Kidney (tissue), 22 donors: ENCODE results near the gene PAX7. TPM values are rescaled to one million over a fixed set of nuclear protein-coding genes. Genes with fewer than 3 reads are reported as not detected.
A peak's percentile ranks its signal among the peaks of the same experiment; 100 is the strongest.

Experiments
- DNase-seq, 5 donors: peaks; one replicate each; pipeline ENCODE4 v3.0.0-alpha.2; 2013 to 2020
- FAIRE-seq: peaks from 2 replicates; lab custom pipeline; 2012; peaks lifted over from hg19 to GRCh38; lab: Jason Lieb, UNC
- H3K27ac ChIP-seq, 2 donors: one replicate each; pipeline ENCODE4 v1.7.0; 2013; ENCODE audit warnings: low read depth in 2 of 2, low read length in 2 of 2, inconsistent platforms in 1 of 2
- H3K27me3 ChIP-seq: one replicate; pipeline ENCODE4 v1.7.1; 2013; ENCODE audit warnings: low read length, inconsistent platforms; ENCODE audit not compliant: control insufficient read depth, insufficient read depth
- H3K36me3 ChIP-seq, 3 donors: one replicate each; pipeline versions ENCODE4 v1.7.0 to v1.7.1; 2013; ENCODE audit warnings: low read length in 3 of 3, control low read depth in 1 of 3, inconsistent platforms in 1 of 3; ENCODE audit not compliant: insufficient read depth in 3 of 3, control insufficient read depth in 2 of 3
- H3K4me1 ChIP-seq, 3 donors: one replicate each; pipeline versions ENCODE4 v1.7.0 to v1.7.1; 2013; ENCODE audit warnings: low read length in 3 of 3, inconsistent platforms in 1 of 3, low read depth in 1 of 3; ENCODE audit not compliant: control insufficient read depth in 2 of 3, insufficient read depth in 2 of 3
- H3K4me3 ChIP-seq, 3 donors: one replicate each; pipeline versions ENCODE4 v1.7.0 to v1.8.1; 2013; ENCODE audit warnings: low read length in 3 of 3, control low read depth in 1 of 3, inconsistent platforms in 1 of 3
- H3K9ac ChIP-seq, 3 donors: one replicate each; pipeline versions ENCODE4 v1.7.0 to v1.7.1; 2013; ENCODE audit warnings: low read length in 3 of 3, control low read depth in 1 of 3, inconsistent platforms in 1 of 3
- H3K9me3 ChIP-seq, 3 donors: one replicate each; pipeline versions ENCODE4 v1.7.0 to v1.7.1; 2013; ENCODE audit warnings: low read length in 3 of 3, control low read depth in 1 of 3, inconsistent platforms in 1 of 3; ENCODE audit not compliant: control insufficient read depth in 2 of 3, insufficient read depth in 1 of 3
- intact Hi-C: fragments of 100-400 bp; cut with DNase I; formaldehyde crosslinking; loops from one replicate; pipeline ENCODE4 v1.11.1; 2022
- long read RNA-seq, 10 donors: library from polyadenylated mRNA in 1 of 10; unstranded in 1 of 10; transcript quantifications; one replicate each; pipeline ENCODE4 v2.0.0 and lab custom pipeline, GENCODE V29; 2021 to 2026
- polyA plus RNA-seq: library from polyadenylated mRNA; stranded (reverse); fragments of 350-450 nt; fragmentation: Illumina TruSeq; extraction: RNeasy Lipid Tissue Mini Kit (QIAGEN cat#74804); gene quantifications from one replicate; pipeline ENCODE4 v1.2.3, GENCODE V29; 2014; ENCODE audit warnings: low read depth, low replicate concordance; ENCODE audit not compliant: insufficient read depth
- total RNA-seq: library from RNA; stranded (reverse); fragmentation: NEBNext Ultra II Directional; extraction: Animal tissue kit (Norgen Biotek cat#: 25700); gene quantifications from one replicate; pipeline ENCODE4 v1.2.1, GENCODE V29; 2021
- TF ChIP-seq, protein P1 (sequence below): IDR thresholded peaks from 3 replicates; pipeline ENCODE4 v1.5.1; 2012; ENCODE audit warnings: mild to moderate bottlenecking, moderate library complexity, borderline replicate concordance; ENCODE audit not compliant: insufficient read depth; ENCODE audit errors: extremely low read depth
- donor health status: control.
- donor health status: control.
- donor health status: control.
- donor health status: control.
- donor health status: control.
- donor health status: DM: yes; HTN: yes; CAD: no.
- donor health status: Normal renal cell carcinoma (clear cell type).

The PAX7 gene
- total RNA-seq = not detected
- polyA plus RNA-seq = not detected
- long read RNA-seq, donor 1 = 0 reads
- long read RNA-seq, donor 2 = 0 reads
- long read RNA-seq, donor 3 = 0 reads
- long read RNA-seq, donor 4 = 0 reads
- long read RNA-seq, donor 5 = 0 reads
- long read RNA-seq, donor 6 = 0 reads
- long read RNA-seq, donor 7 = 0 reads
- long read RNA-seq, donor 8 = 0 reads
- long read RNA-seq, donor 9 = 0 reads
- long read RNA-seq, donor 10 = 0 reads

DNA sequence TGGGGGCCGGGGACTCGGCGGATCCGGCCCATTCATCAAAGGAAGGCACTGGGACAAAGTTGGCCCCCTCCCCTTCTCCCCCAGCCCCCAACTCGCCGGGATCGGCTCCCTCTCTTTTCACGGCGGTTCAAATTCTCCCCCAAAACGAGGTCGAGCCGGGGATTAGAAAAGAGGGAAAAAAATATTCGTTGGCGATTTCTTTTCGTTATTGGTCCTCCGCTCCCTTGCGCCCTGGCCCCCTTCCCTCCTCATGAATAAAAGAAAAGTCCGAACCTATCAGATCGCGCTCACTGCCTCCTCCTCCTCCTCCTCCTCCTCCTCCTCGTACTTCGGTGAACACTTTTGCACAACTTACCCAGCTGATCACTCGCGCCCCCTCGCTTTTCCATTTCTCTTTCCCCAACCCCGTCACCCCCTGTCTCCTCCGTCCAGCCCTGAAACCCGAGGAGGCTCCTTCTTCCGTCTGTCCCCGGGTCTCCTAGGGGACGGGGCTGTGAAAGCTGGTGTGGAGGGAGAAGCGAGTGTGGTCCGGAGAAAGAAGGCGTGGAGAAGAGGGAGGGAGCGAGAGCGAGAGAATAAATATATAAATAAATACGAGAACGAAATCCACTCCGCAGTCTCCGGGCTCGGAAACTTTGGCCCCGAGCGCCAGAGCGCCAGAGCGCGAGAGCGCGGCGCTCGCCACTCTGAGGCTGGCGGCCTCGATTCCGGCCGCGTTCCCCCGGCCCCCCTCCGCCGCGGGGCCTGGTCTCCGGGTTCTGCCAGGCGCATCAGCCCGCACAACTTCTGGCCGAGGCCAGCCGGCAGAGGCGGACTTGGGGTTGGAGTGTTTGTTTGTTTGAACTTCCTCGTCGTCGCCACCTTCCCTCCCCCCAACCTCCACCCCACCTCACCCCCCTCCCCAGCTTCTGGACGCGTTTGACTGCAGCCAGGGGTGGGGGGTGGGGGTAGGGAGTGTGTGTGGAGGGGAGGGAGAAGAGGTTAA is at the start of gene PAX7:
Gene PAX7 (plus strand): TSS at position 336 of the 985 bp plus-strand sequence. CDS start 758 bp downstream, outside the sequence.
- Histone ChIP-seq H3K9me3 (no peaks in the 10 kb centered on the region), H3K27ac (no peak within 1 kb of the TSS), H3K9ac (no peak within 1 kb of the TSS), H3K4me1 (no peaks in the 10 kb centered on the region), H3K36me3 (no peaks in the 10 kb centered on the region), H3K27me3 (peaks cover 69% of the 10 kb centered on the region), H3K4me3 (no peak within 1 kb of the TSS)
- no peak for FAIRE-seq
- TF ChIP-seq, protein P1, sequence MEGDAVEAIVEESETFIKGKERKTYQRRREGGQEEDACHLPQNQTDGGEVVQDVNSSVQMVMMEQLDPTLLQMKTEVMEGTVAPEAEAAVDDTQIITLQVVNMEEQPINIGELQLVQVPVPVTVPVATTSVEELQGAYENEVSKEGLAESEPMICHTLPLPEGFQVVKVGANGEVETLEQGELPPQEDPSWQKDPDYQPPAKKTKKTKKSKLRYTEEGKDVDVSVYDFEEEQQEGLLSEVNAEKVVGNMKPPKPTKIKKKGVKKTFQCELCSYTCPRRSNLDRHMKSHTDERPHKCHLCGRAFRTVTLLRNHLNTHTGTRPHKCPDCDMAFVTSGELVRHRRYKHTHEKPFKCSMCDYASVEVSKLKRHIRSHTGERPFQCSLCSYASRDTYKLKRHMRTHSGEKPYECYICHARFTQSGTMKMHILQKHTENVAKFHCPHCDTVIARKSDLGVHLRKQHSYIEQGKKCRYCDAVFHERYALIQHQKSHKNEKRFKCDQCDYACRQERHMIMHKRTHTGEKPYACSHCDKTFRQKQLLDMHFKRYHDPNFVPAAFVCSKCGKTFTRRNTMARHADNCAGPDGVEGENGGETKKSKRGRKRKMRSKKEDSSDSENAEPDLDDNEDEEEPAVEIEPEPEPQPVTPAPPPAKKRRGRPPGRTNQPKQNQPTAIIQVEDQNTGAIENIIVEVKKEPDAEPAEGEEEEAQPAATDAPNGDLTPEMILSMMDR = no peak
- intact Hi-C loops = no loop called here
- peak in 3 of 5 donors; percentile 48 to 57 (median 55) for DNase-seq

GRCh38 chr1:18581420-18581880 is 49.2 kb upstream of the PAX7 start:
- Histone ChIP-seq H3K36me3 (no peaks in the 10 kb centered on the region), H3K4me1 (no peaks in the 10 kb centered on the region), H3K4me3 (no peak overlapping the region), H3K27ac (no peak overlapping the region), H3K9me3 (no peaks in the 10 kb centered on the region), H3K27me3 (no peaks in the 10 kb centered on the region), H3K9ac (no peak overlapping the region)
- FAIRE-seq (no peak), DNase-seq (peak in 3 of 5 donors; percentile 33 to 66 (median 58))
- intact Hi-C loops = no loop called here
- TF ChIP-seq, protein P1 = peak; percentile 70

GRCh38 chr1:18582890-18583289 is 47.8 kb upstream of the PAX7 start:
- TF ChIP-seq, protein P1 = no peak
- intact Hi-C loops = no loop called here
- Histone ChIP-seq H3K27me3 (no peaks in the 10 kb centered on the region), H3K4me1 (no peaks in the 10 kb centered on the region), H3K9ac (no peak overlapping the region), H3K36me3 (no peaks in the 10 kb centered on the region), H3K4me3 (no peak overlapping the region), H3K27ac (no peak overlapping the region), H3K9me3 (no peaks in the 10 kb centered on the region)
- DNase-seq = no peak
- FAIRE-seq = no peak
